LNCAP (cell line): ENCODE results near the gene LRRC10.

Source experiments
- CTCF ChIP-seq: fragments of 450-650 bp; IDR thresholded peaks from 2 replicates; pipeline ENCODE4 v1.5.1; 2017; ENCODE audit warnings: mild to moderate bottlenecking

The LRRC10 gene

GRCh38 chr12:69610729-69611128, at the start of gene LRRC10:
Gene LRRC10, minus strand, starts transcription at chr12:69610907. Its CDS starts 69 bp downstream, at chr12:69610838.
- TF ChIP-seq CTCF = no peak

GRCh38 chr12:69660164-69660863, 49.6 kb upstream of the LRRC10 start:
- TF ChIP-seq CTCF = no peak

GRCh38 chr12:69658203-69658602, 47.5 kb upstream of the LRRC10 start:
- TF ChIP-seq CTCF = no peak

GRCh38 chr12:69657376-69658137, 46.9 kb upstream of the LRRC10 start:
- TF ChIP-seq CTCF = no peak

- TF ChIP-seq CTCF = no peak
Measured at GRCh38 chr12:69655616-69656340, 45.1 kb upstream of the LRRC10 start.

- TF ChIP-seq CTCF = no peak
Measured at GRCh38 chr12:69653703-69654102, 43.0 kb upstream of the LRRC10 start.

- no peak for TF ChIP-seq CTCF
Measured at GRCh38 chr12:69651922-69652321, 41.2 kb upstream of the LRRC10 start.
